Aorta (tissue), 5 donors: Measurements from ENCODE around the gene ITGB1BP1. TPM values are rescaled to one million over a fixed set of nuclear protein-coding genes. Genes with fewer than 3 reads are reported as not detected.
A peak's percentile ranks its signal among the peaks of the same experiment; 100 is the strongest.

Experiments
- ATAC-seq: fragments of 200-7000 bp; cut with Tn5 transposase; one replicate; pipeline ENCODE4 v1.9.1; 2022; ENCODE audit warnings: moderate library complexity; ENCODE audit not compliant: low FRiP score
- DNase-seq, 2 donors: peaks; one replicate each; pipeline ENCODE4 v3.0.0-alpha.2; 2020
- H3K27ac ChIP-seq, 2 donors: one replicate each; pipeline ENCODE4 v1.5.1; 2013; ENCODE audit warnings: low read length in 2 of 2, mild to moderate bottlenecking in 2 of 2, moderate library complexity in 2 of 2, control low read depth in 1 of 2, inconsistent platforms in 1 of 2, low read depth in 1 of 2
- H3K27me3 ChIP-seq, 2 donors: one replicate each; pipeline ENCODE4 v1.6.1; 2013; ENCODE audit warnings: control low read depth in 1 of 2, low read length in 1 of 2, mild to moderate bottlenecking in 1 of 2, moderate library complexity in 1 of 2; ENCODE audit not compliant: insufficient read depth in 2 of 2, control insufficient read depth in 1 of 2
- H3K36me3 ChIP-seq, 2 donors: one replicate each; pipeline ENCODE4 v1.6.1; 2013; ENCODE audit warnings: control low read depth in 1 of 2, low read length in 1 of 2, mild to moderate bottlenecking in 1 of 2; ENCODE audit not compliant: insufficient read depth in 2 of 2, control insufficient read depth in 1 of 2
- H3K4me1 ChIP-seq, 2 donors: one replicate each; pipeline ENCODE4 v1.6.1; 2013; ENCODE audit warnings: low read length in 2 of 2, control low read depth in 1 of 2, mild to moderate bottlenecking in 1 of 2, moderate library complexity in 1 of 2; ENCODE audit not compliant: insufficient read depth in 2 of 2, control insufficient read depth in 1 of 2
- H3K4me3 ChIP-seq, 2 donors: one replicate each; pipeline ENCODE4 v1.5.1; 2013; ENCODE audit warnings: low read length in 2 of 2, control low read depth in 1 of 2, mild to moderate bottlenecking in 1 of 2
- H3K9me3 ChIP-seq: one replicate; pipeline ENCODE4 v1.6.1; 2013; ENCODE audit warnings: mild to moderate bottlenecking, low read length; ENCODE audit not compliant: control insufficient read depth
- WGBS, 2 donors: extraction: QIAGEN DNeasy Blood & Tissue Kit; methylation state at CpG; one replicate each; pipeline ENCODE4 v1.1.7; 2013; 5-methylcytosine and 5-hydroxymethylcytosine counted together
- intact Hi-C, 2 donors: fragments of 100-400 bp; cut with DNase I; formaldehyde crosslinking; loops; one replicate each; pipeline versions ENCODE4 v1.14.2 to v1.15.0; 2022
- long read RNA-seq, 2 donors: library from polyadenylated mRNA; unstranded; transcript quantifications; one replicate each; pipeline ENCODE4 v2.0.0, GENCODE V29; 2020 to 2021
- polyA plus RNA-seq, 2 donors: library from polyadenylated mRNA; stranded (reverse); fragments of 200-250 nt; gene quantifications; one replicate each; pipeline ENCODE4 v1.2.3, GENCODE V29; 2013
- total RNA-seq, 2 donors: library from RNA; stranded (reverse); fragmentation: NEBNext Ultra II Directional; extraction: Animal tissue kit (Norgen Biotek cat#: 25700); gene quantifications; one replicate each; pipeline ENCODE4 v1.2.1, GENCODE V29; 2021
- donor health status: healthy with polysubstance abuse.
- donor health status: Bipolar disorder and iron deficiency.
- donor health status: DM: no; HTN: no; CAD: no.
- donor health status: DM: no; HTN: no; CAD: no.
- donor health status: DM: yes; HTN: yes; CAD: no.

ITGB1BP1 gene, protein sequence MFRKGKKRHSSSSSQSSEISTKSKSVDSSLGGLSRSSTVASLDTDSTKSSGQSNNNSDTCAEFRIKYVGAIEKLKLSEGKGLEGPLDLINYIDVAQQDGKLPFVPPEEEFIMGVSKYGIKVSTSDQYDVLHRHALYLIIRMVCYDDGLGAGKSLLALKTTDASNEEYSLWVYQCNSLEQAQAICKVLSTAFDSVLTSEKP
- 100 to 1,000 TPM; 112 to 121 TPM for total RNA-seq
- polyA plus RNA-seq: 100 to 1,000 TPM; 151 to 168 TPM
- long read RNA-seq, donor 1, full-length matches to known transcripts: 47 of 141 reads
- long read RNA-seq, donor 1, partial matches to known transcripts: 55 of 141 reads
- long read RNA-seq, donor 1, other reads (novel, unspliced or antisense): 39 of 141 reads
- long read RNA-seq, donor 2, full-length matches to known transcripts: 14 of 46 reads
- long read RNA-seq, donor 2, partial matches to known transcripts: 13 of 46 reads
- long read RNA-seq, donor 2, other reads (novel, unspliced or antisense): 19 of 46 reads

DNA sequence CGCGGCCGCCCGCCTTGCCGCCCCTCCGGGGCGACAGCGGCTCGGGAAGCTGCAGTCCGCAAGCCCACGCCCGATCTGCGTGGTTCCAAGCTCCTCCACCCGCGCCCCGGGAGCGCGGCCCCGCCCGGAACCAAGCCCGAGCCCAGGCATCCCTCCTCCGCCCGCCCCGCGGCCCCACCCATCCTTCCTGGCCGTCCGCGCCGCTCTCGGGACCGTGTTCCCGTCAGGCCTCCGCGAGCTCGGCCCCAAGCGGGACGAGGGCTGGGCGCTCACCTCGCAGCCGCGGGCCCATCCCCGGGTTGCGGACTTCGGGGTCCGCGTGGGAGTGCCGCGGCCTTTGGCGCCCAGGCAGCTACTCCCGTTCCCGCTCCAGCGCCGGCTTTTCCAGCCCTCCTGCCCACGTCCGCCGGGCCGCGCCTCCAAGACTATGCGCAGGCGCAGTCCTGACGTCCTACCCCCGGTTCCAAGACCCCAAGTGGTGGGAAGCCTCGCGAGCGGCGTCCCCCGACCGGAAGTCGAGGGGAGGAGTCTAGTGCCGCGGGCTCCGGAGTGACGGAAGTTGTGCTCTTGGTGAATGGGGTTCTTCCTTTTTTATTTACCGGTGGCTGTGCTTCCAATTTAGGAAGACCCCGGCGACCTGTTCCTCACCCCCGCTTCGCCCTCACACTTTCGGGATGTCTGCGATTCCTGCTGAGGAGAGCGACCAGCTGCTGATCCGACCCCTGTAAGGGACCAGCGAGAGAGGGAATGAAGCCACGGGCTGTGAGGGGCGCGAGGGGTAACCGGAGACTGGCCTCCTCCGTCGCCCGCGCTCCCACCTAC, at the start of gene ITGB1BP1, which contains the start of gene CPSF3:
Gene ITGB1BP1, minus strand, starts transcription at position 429 of the 822 bp plus-strand sequence. CDS start 4,831 bp downstream, outside the sequence.
Gene CPSF3, plus strand, starts transcription at position 555 of the 822 bp plus-strand sequence. Its CDS starts 120 bp downstream, at position 675.
- Histone ChIP-seq H3K9me3 (no peaks in the 10 kb centered on the region), H3K27me3 (no peaks in the 10 kb centered on the region), H3K27ac (peak within 1 kb of the TSS in 1 of 2 donors; percentile 67), H3K36me3 (no peaks in the 10 kb centered on the region), H3K4me3 (peak within 1 kb of the TSS; percentile 77 to 88), H3K4me1 (peaks cover 1 to 5% of the 10 kb centered on the region in 2 donors)
- ATAC-seq (peak; percentile 99), DNase-seq (peak; percentile 99)
- whole genome bisulfite sequencing, 2 donors: 0% methylated on average over 70 to 91 of the region's 91 CpGs
- intact Hi-C loops: loop anchor here in 1 of 2 donors (2.0 to 5.0 kb wide), 2 partner anchors 49 to 281 kb away; partner anchors contain the start of gene IAH1

- WGBS, 2 donors: 97 to 98% methylated on average over 9 of the region's 9 CpGs
- Histone ChIP-seq H3K4me3 (no peak overlapping the region), H3K36me3 (no peaks in the 10 kb centered on the region), H3K27me3 (no peaks in the 10 kb centered on the region), H3K27ac (no peak overlapping the region), H3K9me3 (no peaks in the 10 kb centered on the region), H3K4me1 (peaks cover 0 to 3% of the 10 kb centered on the region in 2 donors)
- DNase-seq (no peak), ATAC-seq (no peak)
- intact Hi-C loops: loop anchor here in 1 of 2 donors (5.0 kb wide), 2 partner anchors 50 to 160 kb away; partner anchors contain the start of genes CPSF3, ITGB1BP1 and YWHAQ
These were observed 49.2 kb upstream of the ITGB1BP1 start for GRCh38 chr2:9472511-9472910.

DNA sequence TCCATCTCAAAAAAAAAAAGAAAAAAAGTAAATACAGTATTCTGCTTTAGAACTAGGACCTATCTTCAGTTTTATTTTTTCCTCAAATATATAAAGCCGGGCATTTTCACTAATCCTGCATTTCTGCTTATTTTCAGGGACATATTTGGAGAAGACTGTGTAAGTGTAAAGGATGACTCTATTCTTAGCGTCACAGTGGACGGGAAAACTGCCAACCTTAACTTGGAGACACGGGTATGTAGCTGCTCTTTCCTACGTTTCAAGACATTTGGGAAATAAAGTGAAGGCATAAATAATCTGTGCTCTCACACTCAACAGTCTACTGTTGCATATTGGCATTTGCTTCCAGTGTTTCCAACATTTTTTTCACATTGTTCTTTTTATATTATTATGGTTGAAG, 47.9 kb upstream of the ITGB1BP1 start:
- no peaks in the 10 kb centered on the region for H3K9me3 ChIP-seq
- no peak for DNase-seq
- H3K4me3 ChIP-seq: no peak overlapping the region
- intact Hi-C loops: loop anchor here in 1 of 2 donors (5.0 kb wide), 2 partner anchors 49 to 161 kb away; partner anchors contain the start of genes CPSF3, ITGB1BP1 and YWHAQ
- no peak overlapping the region for H3K27ac ChIP-seq
- no peaks in the 10 kb centered on the region for H3K27me3 ChIP-seq
- no peak for ATAC-seq
- H3K4me1 ChIP-seq: peaks cover 0 to 2% of the 10 kb centered on the region in 2 donors
- 30 to 31% methylated on average over 5 of the region's 5 CpGs for WGBS, 2 donors
- no peaks in the 10 kb centered on the region for H3K36me3 ChIP-seq

DNA sequence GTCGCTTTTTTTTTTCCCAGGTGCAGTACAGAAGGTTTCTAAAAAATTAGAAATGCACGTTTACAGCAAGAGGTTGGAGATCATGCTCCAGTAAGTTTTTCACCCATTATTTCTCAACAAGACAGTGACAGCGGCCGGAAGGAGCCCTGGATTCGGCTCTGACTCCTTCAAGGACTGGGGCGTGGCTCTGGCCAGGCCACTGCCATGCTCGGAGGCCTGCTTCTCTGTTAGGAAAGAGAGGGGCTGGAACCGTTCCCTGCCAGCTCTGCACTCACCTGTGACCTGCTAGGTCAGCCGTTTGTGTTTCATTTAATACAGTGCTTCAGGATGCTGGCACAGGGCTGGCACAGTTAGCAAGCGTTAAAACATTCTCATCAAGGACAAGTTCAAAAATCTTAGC, 44.4 kb upstream of the ITGB1BP1 start:
- Histone ChIP-seq H3K27ac (no peak overlapping the region), H3K4me3 (no peak overlapping the region), H3K27me3 (no peaks in the 10 kb centered on the region), H3K9me3 (no peaks in the 10 kb centered on the region), H3K4me1 (no peaks in the 10 kb centered on the region), H3K36me3 (peaks cover 0 to 5% of the 10 kb centered on the region in 2 donors)
- intact Hi-C loops: no loop called here
- DNase-seq: peak in 1 of 2 donors; percentile 41
- ATAC-seq: no peak
- whole genome bisulfite sequencing, 2 donors: 86 to 87% methylated on average over 10 of the region's 10 CpGs

DNA sequence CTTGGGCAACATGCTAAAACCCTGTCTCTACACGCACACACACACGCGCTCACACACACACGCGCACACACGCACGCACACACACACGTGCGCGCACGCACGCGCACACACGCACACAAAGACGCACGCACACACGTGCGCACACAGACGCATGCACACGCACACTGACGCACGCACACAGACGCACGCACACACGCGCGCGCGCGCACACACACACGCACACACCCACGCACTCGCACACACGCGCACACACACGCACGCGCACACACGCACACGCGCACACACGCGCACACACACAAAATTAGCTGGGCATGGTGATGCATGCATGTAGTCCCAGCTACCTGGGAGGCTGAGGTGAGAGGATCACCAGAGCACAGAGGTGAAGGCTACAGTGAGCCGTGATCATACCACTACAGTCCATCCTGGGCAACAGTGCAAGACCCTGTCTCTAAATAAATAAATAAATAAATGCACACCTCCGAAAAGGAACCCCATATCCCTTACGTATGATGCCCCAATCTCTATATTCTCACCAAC, 42.9 kb upstream of the ITGB1BP1 start:
- H3K27ac ChIP-seq: no peak overlapping the region
- no peaks in the 10 kb centered on the region for H3K9me3 ChIP-seq
- no peaks in the 10 kb centered on the region for H3K27me3 ChIP-seq
- H3K4me3 ChIP-seq: no peak overlapping the region
- intact Hi-C loops: no loop called here
- no peaks in the 10 kb centered on the region for H3K4me1 ChIP-seq
- 85 to 95% methylated on average over 46 of the region's 46 CpGs for WGBS, 2 donors
- peaks cover 0 to 5% of the 10 kb centered on the region in 2 donors for H3K36me3 ChIP-seq
- DNase-seq (peak in 1 of 2 donors; percentile 9), ATAC-seq (no peak)

GRCh38 chr2:9465170-9465569, 41.8 kb upstream of the ITGB1BP1 start:
- 82 to 90% methylated on average over 7 of the region's 7 CpGs for WGBS, 2 donors
- Histone ChIP-seq H3K4me3 (no peak overlapping the region), H3K27ac (no peak overlapping the region), H3K4me1 (no peaks in the 10 kb centered on the region), H3K36me3 (peaks cover 0 to 7% of the 10 kb centered on the region in 2 donors), H3K9me3 (no peaks in the 10 kb centered on the region), H3K27me3 (no peaks in the 10 kb centered on the region)
- DNase-seq (peak in 1 of 2 donors; percentile 2), ATAC-seq (no peak)
- intact Hi-C loops: no loop called here

DNA sequence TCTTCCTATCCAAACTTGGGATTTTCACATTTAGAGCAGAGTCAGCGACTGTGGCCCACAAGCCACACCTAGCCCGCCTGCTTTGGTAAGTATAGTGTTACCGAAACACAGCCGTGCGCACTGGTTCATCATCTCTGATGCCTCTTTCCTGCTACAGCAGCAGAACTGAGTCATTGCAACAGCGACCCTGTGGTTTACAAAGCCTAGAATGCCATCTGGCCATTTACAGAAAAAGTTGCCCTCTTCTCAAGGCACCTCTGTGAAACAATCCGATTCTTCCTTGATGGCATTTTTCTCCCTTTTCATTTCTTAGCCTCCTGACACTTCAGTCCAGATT, 40.3 kb upstream of the ITGB1BP1 start:
- intact Hi-C loops: no loop called here
- no peak overlapping the region for H3K27ac ChIP-seq
- H3K27me3 ChIP-seq: no peaks in the 10 kb centered on the region
- H3K4me3 ChIP-seq: no peak overlapping the region
- peaks cover 0 to 7% of the 10 kb centered on the region in 2 donors for H3K36me3 ChIP-seq
- 71 to 84% methylated on average over 7 of the region's 7 CpGs for WGBS, 2 donors
- peak in 1 of 2 donors; percentile 44 for DNase-seq
- no peak for ATAC-seq
- no peaks in the 10 kb centered on the region for H3K4me1 ChIP-seq
- no peaks in the 10 kb centered on the region for H3K9me3 ChIP-seq
